Tibial artery (tissue), 4 donors: ENCODE data around the gene LRRC56.
"Not testable (repeated sequence)": the region's sequence is repeated elsewhere in the genome, so short reads cannot be mapped to it uniquely, and the experiment has no call there.

Experiments used
- DNase-seq, 2 donors: peaks; one replicate each; pipeline ENCODE4 v3.0.0-alpha.2; 2019
- H3K27ac ChIP-seq, 2 donors: fragments of 200-600 bp; sonication (generic) in 1 of 2; 1 replicate in 1 of 2; 2 replicates in 1 of 2; pipeline ENCODE4 v1.5.1; 2018 to 2019; ENCODE audit warnings: mild to moderate bottlenecking in 1 of 2
- H3K27me3 ChIP-seq, 2 donors: fragments of 200-600 bp; sonication (generic) in 1 of 2; one replicate each; pipeline versions ENCODE4 v1.5.1 to v1.6.0; 2016 to 2019
- H3K36me3 ChIP-seq, 3 donors: fragments of 200-600 bp; sonication (generic) in 2 of 3; one replicate each; pipeline ENCODE4 v1.5.1; 2016 to 2019; ENCODE audit warnings: mild to moderate bottlenecking in 2 of 3
- H3K4me1 ChIP-seq, 4 donors: fragments of 200-600 bp; sonication (generic) in 2 of 4; 1 replicate in 3 of 4; 2 replicates in 1 of 4; pipeline ENCODE4 v1.5.1; 2016 to 2019
- H3K4me3 ChIP-seq, 2 donors: fragments of 200-600 bp; sonication (generic) in 1 of 2; 1 replicate in 1 of 2; 2 replicates in 1 of 2; pipeline ENCODE4 v1.5.1; 2018 to 2019; ENCODE audit warnings: mild to moderate bottlenecking in 2 of 2
- H3K9me3 ChIP-seq, 3 donors: fragments of 200-600 bp; sonication (generic) in 1 of 3; one replicate each; pipeline ENCODE4 v1.5.1; 2016 to 2019
- intact Hi-C: fragments of 100-400 bp; cut with DNase I; formaldehyde crosslinking; loops from one replicate; pipeline ENCODE4 v1.15.0; 2023; ENCODE audit warnings: low total_unique reads
- TF ChIP-seq, protein P1 (sequence below), 2 experiments: fragments of 200-600 bp in 1 of 2; fragments of 450-650 bp in 1 of 2; IDR thresholded peaks; one replicate each; pipeline ENCODE4 v1.5.1; 2017 to 2019; ENCODE audit warnings: antibody characterized with exemption in 2 of 2, mild to moderate bottlenecking in 1 of 2, moderate library complexity in 1 of 2

The LRRC56 gene

DNA sequence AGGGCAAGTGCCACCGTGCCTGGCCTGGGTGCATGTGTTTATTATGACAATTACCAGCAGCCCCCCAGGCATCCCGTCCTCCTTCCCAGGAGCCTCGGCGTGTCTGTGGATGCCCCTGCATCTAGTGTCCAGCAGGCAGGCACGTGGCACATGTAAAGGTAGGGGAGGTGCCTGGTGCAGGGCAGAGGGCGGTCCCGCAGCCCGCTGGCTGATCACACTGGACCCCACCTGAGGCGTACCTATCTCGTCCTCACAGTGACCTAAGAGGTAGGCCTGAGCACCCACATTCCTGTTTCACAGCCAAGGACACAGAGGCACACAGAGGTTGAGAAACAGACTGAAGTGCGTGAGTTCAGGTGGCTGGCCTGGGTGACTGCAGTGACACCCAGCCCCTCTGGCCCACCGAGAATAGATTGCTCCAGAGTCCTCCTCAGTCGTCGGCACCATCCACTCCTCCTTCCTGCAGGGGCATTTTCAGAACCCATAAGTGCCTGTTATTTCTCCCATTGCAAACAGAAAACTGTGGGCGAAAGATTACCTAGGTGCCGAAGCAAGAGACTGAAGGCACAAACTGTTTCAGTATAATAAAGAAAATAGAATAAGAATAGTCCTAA lies 35.9 kb downstream of the LRRC56 start:
- no peak overlapping the region for H3K4me3 ChIP-seq
- DNase-seq = no peak
- H3K4me1 ChIP-seq = peaks cover 0 to 36% (median 28%) of the 10 kb centered on the region in 4 donors
- TF ChIP-seq, protein P1, sequence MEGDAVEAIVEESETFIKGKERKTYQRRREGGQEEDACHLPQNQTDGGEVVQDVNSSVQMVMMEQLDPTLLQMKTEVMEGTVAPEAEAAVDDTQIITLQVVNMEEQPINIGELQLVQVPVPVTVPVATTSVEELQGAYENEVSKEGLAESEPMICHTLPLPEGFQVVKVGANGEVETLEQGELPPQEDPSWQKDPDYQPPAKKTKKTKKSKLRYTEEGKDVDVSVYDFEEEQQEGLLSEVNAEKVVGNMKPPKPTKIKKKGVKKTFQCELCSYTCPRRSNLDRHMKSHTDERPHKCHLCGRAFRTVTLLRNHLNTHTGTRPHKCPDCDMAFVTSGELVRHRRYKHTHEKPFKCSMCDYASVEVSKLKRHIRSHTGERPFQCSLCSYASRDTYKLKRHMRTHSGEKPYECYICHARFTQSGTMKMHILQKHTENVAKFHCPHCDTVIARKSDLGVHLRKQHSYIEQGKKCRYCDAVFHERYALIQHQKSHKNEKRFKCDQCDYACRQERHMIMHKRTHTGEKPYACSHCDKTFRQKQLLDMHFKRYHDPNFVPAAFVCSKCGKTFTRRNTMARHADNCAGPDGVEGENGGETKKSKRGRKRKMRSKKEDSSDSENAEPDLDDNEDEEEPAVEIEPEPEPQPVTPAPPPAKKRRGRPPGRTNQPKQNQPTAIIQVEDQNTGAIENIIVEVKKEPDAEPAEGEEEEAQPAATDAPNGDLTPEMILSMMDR (IDR thresholded peaks at IDR 0.05) = no peak
- H3K9me3 ChIP-seq = no peaks in the 10 kb centered on the region
- H3K27me3 ChIP-seq = no peaks in the 10 kb centered on the region
- no peaks in the 10 kb centered on the region for H3K36me3 ChIP-seq
- intact Hi-C loops = loop anchor here (10.0 kb wide), 1 partner anchor 232 kb away; the partner anchor contains the start of genes PIDD1 and RPLP2
- H3K27ac ChIP-seq = no peak overlapping the region

DNA sequence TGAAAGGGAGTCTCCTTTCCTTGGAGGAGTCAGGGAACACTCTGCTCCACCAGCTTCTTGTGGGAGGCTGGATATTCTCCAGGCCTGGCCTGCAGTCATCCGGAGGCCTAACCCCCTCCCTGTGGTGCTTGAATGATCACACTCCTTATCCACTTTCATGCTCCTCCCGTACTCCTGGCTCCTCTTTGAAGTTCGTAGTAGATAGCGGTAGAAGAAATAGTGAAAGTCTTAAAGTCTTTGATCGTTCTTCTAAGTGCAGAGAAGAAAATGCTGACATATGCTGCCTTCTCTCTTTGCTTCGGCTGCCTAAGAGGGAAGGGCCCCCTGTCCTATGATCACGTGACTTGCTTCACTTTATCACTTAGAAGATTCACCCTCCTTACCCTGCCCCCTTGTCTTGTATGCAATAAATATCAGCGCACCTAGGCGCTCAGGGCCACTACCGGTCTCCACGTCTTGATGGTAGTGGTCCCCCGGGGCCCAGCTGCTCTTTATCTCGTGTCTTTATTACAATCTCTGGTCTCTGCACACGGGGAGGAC lies 36.8 kb downstream of the LRRC56 start:
- not testable (repeated sequence) for H3K36me3 ChIP-seq, DNase-seq, H3K27me3 ChIP-seq, H3K4me3 ChIP-seq, H3K27ac ChIP-seq, H3K9me3 ChIP-seq
- intact Hi-C loops = loop anchor here (10.0 kb wide), 1 partner anchor 231 kb away; the partner anchor contains the start of genes PIDD1 and RPLP2
- peaks cover 0 to 41% (median 33%) of the 10 kb centered on the region in 4 donors for H3K4me1 ChIP-seq

DNA sequence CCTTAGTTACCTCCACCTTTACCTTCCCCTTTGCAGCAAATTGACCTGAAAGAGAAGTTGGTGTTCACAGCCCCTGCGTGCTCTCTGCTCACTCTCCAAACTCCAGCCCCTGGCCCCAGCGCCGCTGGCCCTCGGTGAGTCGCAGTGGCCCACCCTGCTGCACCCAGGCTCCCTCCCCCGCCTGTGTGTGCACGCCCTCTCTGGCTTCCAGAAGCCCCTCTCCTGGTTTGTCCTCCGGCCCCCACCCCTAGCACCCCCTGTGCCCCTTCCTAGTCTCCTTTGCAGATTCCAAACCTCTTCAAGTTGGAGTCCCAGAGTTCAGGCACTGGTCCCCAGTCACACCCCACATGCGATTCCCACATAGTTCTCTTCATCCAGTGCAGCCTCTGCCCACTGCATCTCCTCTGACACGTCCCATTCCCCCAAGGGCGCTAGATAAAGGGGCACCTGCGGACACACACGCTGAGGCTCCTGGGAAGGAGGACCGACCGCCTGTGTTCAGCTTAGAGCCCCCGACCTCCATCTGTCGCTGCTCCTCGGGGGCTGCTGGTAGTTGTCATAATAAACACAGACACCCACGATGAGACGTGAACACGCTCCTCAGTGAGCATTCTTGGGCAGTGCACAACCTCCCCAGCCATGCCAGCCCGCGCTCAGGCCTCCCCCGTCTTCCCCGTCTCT lies 37.4 kb downstream of the LRRC56 start:
- Histone ChIP-seq H3K9me3 (no peaks in the 10 kb centered on the region), H3K36me3 (no peaks in the 10 kb centered on the region), H3K4me1 (peaks cover 0 to 41% (median 35%) of the 10 kb centered on the region in 4 donors), H3K4me3 (peak overlapping the region; percentile 78 to 89), H3K27me3 (no peaks in the 10 kb centered on the region), H3K27ac (peak overlapping the region; percentile 70 to 80)
- TF ChIP-seq, protein P1 (IDR thresholded peaks at IDR 0.05) = no peak
- intact Hi-C loops = loop anchor here (5.0 to 10.0 kb wide), 2 partner anchors 38 to 230 kb away; partner anchors contain the start of genes PIDD1 and RPLP2
- DNase-seq = no peak

DNA sequence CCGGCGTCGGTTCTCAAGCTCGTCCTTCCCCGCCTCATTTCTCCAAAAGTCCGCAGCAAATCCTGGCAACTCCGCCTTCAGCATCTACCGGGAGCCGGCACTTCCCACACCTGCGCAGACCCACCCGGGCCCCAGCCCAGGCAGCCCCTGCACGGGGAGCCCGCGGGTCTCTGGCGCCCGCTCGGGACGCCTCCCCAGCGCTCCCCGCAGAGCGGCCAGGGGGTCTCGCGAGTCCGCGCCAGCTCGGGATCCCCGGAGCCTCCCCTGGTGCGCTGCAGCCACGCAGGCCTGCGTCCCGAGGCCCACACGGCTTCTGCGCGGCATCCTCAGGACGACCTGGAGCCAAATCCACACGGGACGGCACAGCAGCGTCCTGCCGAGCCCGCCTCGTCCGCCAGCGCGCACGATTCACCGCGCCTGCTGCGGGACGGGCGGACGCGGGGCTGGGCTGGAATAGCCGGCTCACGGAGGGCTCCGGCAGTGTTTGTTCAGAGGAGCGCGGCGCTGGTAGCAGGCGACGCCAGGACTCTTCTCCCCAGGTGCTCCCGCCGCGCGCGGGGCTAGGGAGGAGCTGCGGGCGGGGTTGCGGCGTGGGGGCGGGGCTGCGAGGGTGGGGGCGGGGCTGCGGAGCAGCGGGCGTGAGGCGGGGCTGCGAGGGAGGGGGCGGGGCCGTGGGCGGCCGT lies 38.1 kb downstream of the LRRC56 start:
- no peaks in the 10 kb centered on the region for H3K9me3 ChIP-seq
- DNase-seq = peak in 1 of 2 donors; percentile 45
- intact Hi-C loops = loop anchor here (5.0 to 10.0 kb wide), 2 partner anchors 37 to 229 kb away; partner anchors contain the start of genes PIDD1 and RPLP2
- peaks cover 0 to 47% (median 42%) of the 10 kb centered on the region in 4 donors for H3K4me1 ChIP-seq
- H3K27me3 ChIP-seq = no peaks in the 10 kb centered on the region
- H3K36me3 ChIP-seq = no peaks in the 10 kb centered on the region
- H3K27ac ChIP-seq = peak overlapping the region; percentile 70 to 80
- H3K4me3 ChIP-seq = peak overlapping the region; percentile 78 to 89
- TF ChIP-seq, protein P1 (IDR thresholded peaks at IDR 0.05) = no peak

DNA sequence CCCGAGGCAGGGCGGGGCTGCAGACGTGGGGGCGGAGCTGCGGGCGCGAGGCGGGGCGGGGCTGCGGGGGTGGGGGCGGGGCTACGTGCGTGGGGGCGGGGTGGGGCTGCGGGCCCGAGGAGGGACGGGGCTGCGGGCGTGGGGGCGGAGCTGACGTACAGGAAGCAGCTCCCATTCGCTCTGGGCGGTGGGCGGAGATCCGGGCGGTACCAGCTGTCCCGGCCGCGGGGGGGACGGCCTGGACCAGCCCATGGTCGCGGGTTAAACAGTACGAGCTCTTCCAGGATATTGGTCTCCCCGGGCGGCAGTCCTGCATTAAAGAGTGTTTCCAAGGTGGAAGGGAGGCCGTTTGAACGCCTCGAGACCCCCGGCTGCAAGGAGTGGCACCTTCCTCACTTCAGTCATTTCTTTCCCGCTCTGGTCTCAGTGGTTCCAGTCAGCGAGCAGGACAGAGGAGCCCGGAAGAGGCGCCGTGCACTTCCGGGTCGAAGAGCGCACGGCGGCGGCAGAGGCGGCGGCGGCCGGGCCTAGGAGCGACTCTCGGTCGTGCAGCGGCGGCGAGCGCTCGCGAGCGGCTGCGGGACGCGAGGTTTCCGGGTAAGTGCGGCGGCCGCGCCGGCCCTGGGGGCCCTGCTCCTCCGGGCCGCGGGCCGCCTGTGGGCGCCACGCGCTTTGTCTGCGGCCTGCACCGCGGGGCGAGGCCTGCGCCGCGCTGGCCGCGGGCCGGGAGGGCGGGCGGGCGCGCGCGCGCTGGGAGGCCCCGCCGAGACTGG lies 38.9 kb downstream of the LRRC56 start, which contains the start of gene PHRF1:
Gene PHRF1, plus strand, starts transcription at position 475 of the 773 bp plus-strand sequence. CDS start 5,043 bp downstream, outside the sequence.
- H3K4me1 ChIP-seq = peaks cover 0 to 50% (median 42%) of the 10 kb centered on the region in 4 donors
- TF ChIP-seq, protein P1 (IDR thresholded peaks at IDR 0.05) = peak in 1 of 2 experiments; percentile 31
- H3K36me3 ChIP-seq = no peaks in the 10 kb centered on the region
- intact Hi-C loops = loop anchor here (5.0 to 10.0 kb wide), 2 partner anchors 36 to 229 kb away; partner anchors contain the start of genes PIDD1 and RPLP2
- H3K27ac ChIP-seq = peak within 1 kb of the TSS; percentile 83 to 87
- peak; percentile 95 to 98 for DNase-seq
- no peaks in the 10 kb centered on the region for H3K27me3 ChIP-seq
- peak within 1 kb of the TSS; percentile 78 to 89 for H3K4me3 ChIP-seq
- no peaks in the 10 kb centered on the region for H3K9me3 ChIP-seq
